NCI-H1092 treated with DMSO at 0.1 percent for 48 hours (cell line): ENCODE measurements around the gene SUSD6.

Experiments
- DNase-seq: peaks from one replicate; lab custom pipeline; 2025; lab: John Stamatoyannopoulos, UW

Gene SUSD6

GRCh38 chr14:69611172-69612013, at the start of gene SUSD6:
Gene SUSD6, plus strand, starts transcription at chr14:69611596. Its CDS starts 46,997 bp downstream, at chr14:69658593.
- DNase-seq = peak; percentile 89

GRCh38 chr14:69561893-69562292, 49.5 kb upstream of the SUSD6 start:
- no peak for DNase-seq

GRCh38 chr14:69567563-69567962, 43.8 kb upstream of the SUSD6 start:
- no peak for DNase-seq

GRCh38 chr14:69569859-69570258, 41.5 kb upstream of the SUSD6 start:
- DNase-seq = no peak

- DNase-seq = no peak
Observed at GRCh38 chr14:69570836-69571330, 40.5 kb upstream of the SUSD6 start.

GRCh38 chr14:69571449-69572029, 39.9 kb upstream of the SUSD6 start:
- DNase-seq = no peak

- DNase-seq = no peak
Observed at GRCh38 chr14:69572030-69572840, 39.2 kb upstream of the SUSD6 start.

- no peak for DNase-seq
Observed at GRCh38 chr14:69572841-69573135, 38.6 kb upstream of the SUSD6 start.

- DNase-seq = no peak
Observed at GRCh38 chr14:69573205-69573830, 38.1 kb upstream of the SUSD6 start.

GRCh38 chr14:69573831-69574262, 37.5 kb upstream of the SUSD6 start:
- DNase-seq = peak; percentile 75

GRCh38 chr14:69574263-69574953, 37.0 kb upstream of the SUSD6 start, which contains the start of gene CCDC177:
Gene CCDC177, minus strand, starts transcription at chr14:69574871. Its CDS starts 1,249 bp downstream, at chr14:69573622.
- DNase-seq = peak; percentile 95

GRCh38 chr14:69574954-69575295, 36.5 kb upstream of the SUSD6 start:
- DNase-seq = no peak

GRCh38 chr14:69579476-69579875, 31.9 kb upstream of the SUSD6 start:
- DNase-seq = no peak

- DNase-seq = peak; percentile 74
Observed at GRCh38 chr14:69580009-69580577, 31.3 kb upstream of the SUSD6 start.

GRCh38 chr14:69581316-69581935, 30.0 kb upstream of the SUSD6 start:
- DNase-seq = no peak

- DNase-seq = no peak
Observed at GRCh38 chr14:69582212-69582611, 29.2 kb upstream of the SUSD6 start.

GRCh38 chr14:69582829-69583228, 28.6 kb upstream of the SUSD6 start:
- DNase-seq = no peak

GRCh38 chr14:69584389-69584788, 27.0 kb upstream of the SUSD6 start:
- DNase-seq = no peak

- no peak for DNase-seq
Observed at GRCh38 chr14:69586404-69586803, 25.0 kb upstream of the SUSD6 start.

- DNase-seq = no peak
Observed at GRCh38 chr14:69587389-69587788, 24.0 kb upstream of the SUSD6 start.

- peak; percentile 50 for DNase-seq
Observed at GRCh38 chr14:69591317-69591716, 20.1 kb upstream of the SUSD6 start.
